Measurements from ENCODE around the gene GAREM1.

GAREM1 gene

GRCh38 chr18:32472841-32473240, 2.2 kb upstream of the GAREM1 start:
- no peak for DNase-seq (ENCODE audit: low spot score)
- in situ Hi-C loops (cut with MboI; ENCODE audit: low pct_unique_long_range_greater_than_20kb, low sequenced_read_pairs, unreplicated experiment), result no loop called here
- TF ChIP-seq CTCF (IDR thresholded peaks at IDR 0.05; ENCODE audit: extremely low read depth, insufficient read depth, missing control alignments), result no peak

- in situ Hi-C loops (cut with MboI; ENCODE audit: low pct_unique_long_range_greater_than_20kb, low sequenced_read_pairs, unreplicated experiment), result no loop called here
- TF ChIP-seq CTCF (IDR thresholded peaks at IDR 0.05; ENCODE audit: extremely low read depth, insufficient read depth, missing control alignments), result no peak
- no peak for DNase-seq (ENCODE audit: low spot score)
These were observed 295 bp downstream of the GAREM1 start for GRCh38 chr18:32470460-32470713.

GRCh38 chr18:32469691-32470459, 807 bp downstream of the GAREM1 start:
- no peak for TF ChIP-seq CTCF (IDR thresholded peaks at IDR 0.05; ENCODE audit: extremely low read depth, insufficient read depth, missing control alignments)
- peak; percentile 57 for DNase-seq (ENCODE audit: low spot score)
- in situ Hi-C loops (cut with MboI; ENCODE audit: low pct_unique_long_range_greater_than_20kb, low sequenced_read_pairs, unreplicated experiment), result no loop called here

GRCh38 chr18:32469190-32469651, 1.5 kb downstream of the GAREM1 start:
- in situ Hi-C loops (cut with MboI; ENCODE audit: low pct_unique_long_range_greater_than_20kb, low sequenced_read_pairs, unreplicated experiment), result no loop called here
- TF ChIP-seq CTCF (IDR thresholded peaks at IDR 0.05; ENCODE audit: extremely low read depth, insufficient read depth, missing control alignments), result no peak
- no peak for DNase-seq (ENCODE audit: low spot score)

GRCh38 chr18:32468147-32468845, 2.4 kb downstream of the GAREM1 start:
- in situ Hi-C loops (cut with MboI; ENCODE audit: low pct_unique_long_range_greater_than_20kb, low sequenced_read_pairs, unreplicated experiment), result no loop called here
- no peak for DNase-seq (ENCODE audit: low spot score)
- TF ChIP-seq CTCF (IDR thresholded peaks at IDR 0.05; ENCODE audit: extremely low read depth, insufficient read depth, missing control alignments), result no peak

- no peak for DNase-seq (ENCODE audit: low spot score)
- in situ Hi-C loops (cut with MboI; ENCODE audit: low pct_unique_long_range_greater_than_20kb, low sequenced_read_pairs, unreplicated experiment), result no loop called here
- no peak for TF ChIP-seq CTCF (IDR thresholded peaks at IDR 0.05; ENCODE audit: extremely low read depth, insufficient read depth, missing control alignments)
These were observed 8.9 kb downstream of the GAREM1 start for GRCh38 chr18:32461709-32462272.

All from GM13977 (cell line).